Body of pancreas (tissue), 4 donors: ENCODE data around the gene SNAPIN.
"Not testable (repeated sequence)": the region's sequence is repeated elsewhere in the genome, so short reads cannot be mapped to it uniquely, and the experiment has no call there.

Experiments used
- CTCF ChIP-seq, 7 experiments: fragments of 450-650 bp in 4 of 7; fragments of 200-600 bp in 3 of 7; sonication (generic) in 3 of 7; IDR thresholded peaks; one replicate each; pipeline ENCODE4 v1.5.1; 2016 to 2019; ENCODE audit warnings: antibody characterized with exemption in 7 of 7
- POLR2A ChIP-seq, 3 donors: fragments of 450-650 bp; IDR thresholded peaks; one replicate each; pipeline ENCODE4 v1.6.1; 2016; ENCODE audit warnings: antibody characterized with exemption in 3 of 3, mild to moderate bottlenecking in 2 of 3

GRCh38 chr1:153668672-153669071 is 10.2 kb downstream of the SNAPIN start:
- not testable (repeated sequence) for TF ChIP-seq CTCF, POLR2A (IDR thresholded peaks at IDR 0.05)
